Hematopoietic multipotent progenitor cell treated with erythropoietin and hydrocortisone succinate and interleukin-3 and kit ligand, for 8 days (in vitro differentiated cells): ENCODE data around the gene NKAIN1.
"Not testable (repeated sequence)": the region's sequence is repeated elsewhere in the genome, so short reads cannot be mapped to it uniquely, and the experiment has no call there.

ENCODE experiments used
- DNase-seq: peaks from one replicate; pipeline ENCODE4 v3.0.0-alpha.2; 2015

NKAIN1 gene

DNA sequence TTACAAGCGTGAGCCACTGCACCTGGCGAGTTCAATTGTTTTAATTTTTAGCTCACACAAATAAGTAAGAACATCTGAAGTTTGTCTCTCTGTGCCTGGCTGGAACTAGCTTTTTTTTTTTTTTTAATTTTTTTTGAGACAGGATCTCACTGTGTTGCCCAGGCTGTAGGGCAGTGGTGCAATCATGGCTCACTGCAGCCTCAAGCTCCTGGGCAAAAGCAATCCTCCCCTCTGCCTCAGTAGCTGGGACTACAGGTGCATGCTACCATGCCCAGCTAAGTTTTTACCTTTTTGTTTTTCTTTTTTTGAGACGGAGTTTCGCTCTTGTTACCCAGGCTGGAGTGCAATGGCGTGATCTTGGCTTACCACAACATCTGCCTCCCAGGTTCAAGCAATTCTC, 7.9 kb downstream of the NKAIN1 start:
- no peak for DNase-seq

DNA sequence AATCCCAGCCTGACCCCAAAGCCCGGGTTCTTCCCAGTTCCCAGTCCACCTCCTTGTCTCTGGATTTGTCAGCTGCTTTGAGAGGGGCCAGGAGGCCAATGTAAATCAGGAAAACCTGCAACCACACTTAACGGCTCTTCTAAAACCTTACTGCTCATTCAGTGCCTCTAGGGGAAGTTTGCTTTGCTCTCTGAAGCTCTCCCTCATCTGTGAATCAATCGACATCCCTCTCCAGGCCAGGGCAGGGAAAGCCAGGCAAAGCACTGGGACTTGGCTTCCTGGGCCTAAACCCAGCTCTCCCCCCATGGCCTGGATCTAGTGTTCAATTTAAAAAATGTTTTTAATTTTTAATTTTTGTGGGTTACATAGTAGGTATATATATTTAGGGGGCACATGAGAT, 9.3 kb downstream of the NKAIN1 start:
- no peak for DNase-seq

DNA sequence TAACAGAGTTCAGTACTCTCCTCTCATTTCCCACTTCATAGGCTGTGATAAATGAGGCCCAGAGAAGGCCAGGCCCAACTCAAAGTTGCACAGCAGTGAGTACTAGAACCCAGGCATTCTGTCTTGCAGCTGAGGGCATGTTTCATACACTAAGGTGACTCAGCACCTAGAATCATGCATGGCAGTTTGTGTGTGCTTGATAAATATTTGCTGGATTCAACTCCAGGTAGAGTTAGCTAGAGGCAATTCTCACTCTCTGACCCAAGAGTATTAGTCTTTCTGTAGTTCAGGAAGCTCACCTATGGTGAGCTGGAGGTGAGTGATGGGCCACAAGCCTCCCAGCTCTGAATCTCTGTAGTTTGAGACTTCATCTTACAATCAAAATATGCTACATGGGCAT, 10.7 kb downstream of the NKAIN1 start:
- DNase-seq = no peak

DNA sequence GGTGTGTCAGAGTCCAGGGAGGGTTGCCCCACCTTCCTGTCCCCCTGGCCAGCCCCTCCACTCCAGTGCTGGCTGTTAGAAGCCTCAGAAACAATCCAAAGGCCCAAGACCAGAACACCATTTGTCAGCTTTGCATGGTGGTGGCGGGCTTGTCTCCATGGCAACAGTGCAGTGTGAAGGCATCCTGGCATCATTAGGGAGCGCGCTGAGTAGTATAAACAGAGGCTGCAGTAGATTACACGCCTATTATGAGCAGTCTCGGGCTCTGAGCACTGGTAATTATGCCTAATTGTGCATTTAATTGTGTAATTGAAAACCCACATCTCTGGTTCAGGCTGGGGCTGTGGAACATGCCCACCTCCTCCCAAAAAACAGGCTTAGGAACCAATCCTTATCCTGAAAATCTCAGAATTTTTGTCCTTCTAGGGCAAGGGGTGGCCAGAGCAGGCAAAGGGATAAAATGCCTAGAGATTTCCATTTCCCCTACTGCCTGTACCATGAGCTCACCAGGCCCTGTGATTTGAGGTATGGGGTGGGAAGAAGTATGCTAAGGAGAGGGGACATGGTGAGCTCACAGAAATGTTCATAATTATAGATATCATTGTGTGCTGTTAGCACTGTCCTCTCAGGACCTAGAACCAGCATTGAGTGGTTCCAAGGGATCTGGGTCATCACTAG, 11.7 kb downstream of the NKAIN1 start:
- DNase-seq = no peak

DNA sequence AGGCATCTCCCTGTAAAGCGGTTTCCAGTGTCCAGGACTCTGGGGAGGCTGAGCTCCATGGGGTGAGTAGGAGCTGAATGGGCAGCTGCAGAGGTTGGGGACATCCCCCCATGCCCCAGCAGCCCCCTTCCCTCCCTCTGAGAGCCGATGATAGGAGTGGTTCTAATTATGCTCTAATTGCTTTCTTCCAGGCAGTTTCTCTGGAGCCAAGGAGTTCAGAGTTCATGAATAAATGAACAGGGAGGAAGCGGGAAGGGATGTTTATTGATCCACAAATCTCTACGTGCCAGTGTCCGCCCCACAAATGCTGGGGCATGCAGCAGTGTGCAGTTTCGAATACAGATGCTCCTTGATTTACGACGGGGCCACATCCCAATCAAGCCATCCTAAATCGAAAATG, 15.6 kb downstream of the NKAIN1 start:
- DNase-seq = no peak

DNA sequence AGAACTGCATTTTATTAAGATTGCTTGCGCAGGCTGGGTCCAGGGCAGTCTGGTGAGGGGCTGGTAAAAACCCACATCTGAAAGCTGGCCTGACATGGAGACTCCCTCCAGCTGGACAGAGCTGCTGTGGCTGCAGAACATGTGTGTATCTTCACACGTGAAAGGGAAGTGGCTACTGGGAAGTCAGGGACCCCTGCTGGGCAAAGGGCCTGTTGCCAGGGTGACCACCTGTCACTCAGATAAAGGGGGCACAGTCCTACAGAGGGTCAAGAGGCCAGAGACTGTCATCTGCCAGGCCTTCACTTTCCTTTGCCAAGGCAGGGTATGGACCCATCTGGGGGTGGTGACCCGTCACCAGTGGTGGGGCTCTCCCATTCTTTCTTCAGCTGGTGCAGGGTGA, 17.5 kb downstream of the NKAIN1 start:
- no peak for DNase-seq

DNA sequence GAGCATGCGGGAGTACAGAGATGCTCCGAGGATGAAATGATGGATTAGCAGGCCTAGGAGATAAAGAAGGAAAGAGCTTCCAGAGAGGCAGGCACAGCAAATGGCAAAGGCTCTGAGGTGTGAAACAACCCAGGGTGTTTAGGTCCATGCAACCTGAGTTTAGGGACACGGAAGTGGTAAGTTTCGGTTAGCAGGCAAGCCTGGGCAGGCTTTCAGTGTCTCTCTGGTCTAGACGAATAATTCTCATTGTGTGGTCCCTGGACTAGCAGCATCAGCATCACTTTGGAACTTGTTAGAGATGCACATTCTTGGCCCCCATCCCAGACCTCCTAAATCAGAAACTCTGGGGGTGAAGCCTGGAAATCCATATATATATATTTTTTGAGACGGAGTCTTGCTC, 18.6 kb downstream of the NKAIN1 start:
- no peak for DNase-seq

DNA sequence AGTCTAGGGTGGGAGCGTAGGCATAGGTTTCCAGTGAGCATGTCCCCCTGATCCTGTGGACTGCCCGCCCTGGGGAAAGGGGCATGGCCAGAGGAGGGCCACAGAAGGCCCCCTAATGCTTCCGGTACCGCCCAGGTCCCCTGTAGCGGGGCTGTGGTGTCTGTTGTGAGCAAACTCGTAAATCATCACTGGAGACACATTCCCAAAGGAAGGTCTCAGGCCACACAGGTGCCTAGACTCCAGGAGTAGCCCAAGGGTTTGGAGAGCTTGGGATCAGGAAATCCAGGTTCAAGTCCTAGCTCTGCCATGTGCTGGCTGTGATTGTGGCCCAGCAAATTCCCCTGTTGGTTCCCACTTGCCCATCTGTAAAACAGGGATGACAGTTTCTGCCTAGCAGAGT, 20.2 kb downstream of the NKAIN1 start:
- DNase-seq = no peak

DNA sequence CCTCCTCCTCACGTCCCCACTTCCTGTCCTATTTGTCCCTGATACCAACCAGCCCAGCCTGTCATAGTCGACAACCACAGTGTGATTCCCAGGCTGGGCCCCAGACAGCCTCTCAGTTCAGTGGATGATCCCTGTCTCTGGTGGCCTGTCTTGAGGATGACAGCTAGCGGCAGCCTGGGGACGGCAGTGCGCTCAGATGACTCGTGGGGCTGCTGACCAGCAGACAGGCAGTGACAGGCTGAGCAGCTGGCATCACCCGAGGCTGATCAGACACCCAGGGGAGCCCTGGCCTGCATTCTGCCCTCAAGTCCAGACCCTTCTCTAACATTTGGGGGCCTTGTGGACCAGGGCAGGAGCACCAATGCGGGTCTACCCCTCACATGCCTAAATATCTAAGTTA, 21.0 kb downstream of the NKAIN1 start:
- DNase-seq = no peak

DNA sequence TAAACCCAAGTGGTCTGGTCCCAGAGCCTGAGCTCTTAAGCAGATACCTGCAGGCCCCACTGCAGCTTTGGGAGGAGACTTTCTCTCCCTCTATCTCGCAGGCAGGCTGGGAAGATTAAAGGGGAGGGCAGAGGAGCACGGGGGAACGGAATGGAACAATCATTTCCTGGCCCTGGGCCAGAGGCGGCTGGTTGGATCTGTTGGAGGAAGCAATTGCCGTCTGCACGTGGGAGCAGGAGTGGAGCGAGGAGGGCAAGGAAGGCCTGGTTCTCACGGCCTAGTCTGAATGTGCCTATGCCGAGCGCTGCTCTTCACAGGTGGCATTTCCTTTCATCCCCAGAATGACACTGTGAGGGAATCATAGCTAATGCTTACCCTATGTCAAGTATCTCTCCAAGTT, 23.7 kb downstream of the NKAIN1 start:
- DNase-seq = peak; percentile 13

DNA sequence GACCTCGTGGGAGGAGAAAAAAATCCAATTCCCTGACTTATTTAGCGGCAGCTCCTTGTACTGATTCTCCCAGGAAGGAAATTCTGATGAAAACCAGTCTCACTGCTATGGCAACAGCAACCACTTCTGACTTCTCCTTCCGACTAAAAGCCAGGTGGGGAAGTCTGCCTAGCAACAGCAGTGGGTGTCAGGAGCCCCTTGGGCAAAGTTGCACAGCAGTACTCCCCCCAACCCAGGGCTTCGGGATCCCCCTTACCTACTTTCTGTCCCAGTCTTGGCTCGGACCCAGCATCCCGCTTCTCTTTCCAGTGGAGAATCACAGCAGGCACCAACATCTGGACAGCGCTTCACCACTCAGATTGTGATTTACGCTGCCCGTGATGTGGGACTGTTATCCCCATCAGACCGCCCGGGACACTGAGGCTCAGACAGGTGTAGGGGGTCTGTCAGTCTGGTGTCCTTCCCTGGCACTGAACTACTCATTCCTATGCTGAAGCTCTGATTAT, 24.6 kb downstream of the NKAIN1 start:
- no peak for DNase-seq

DNA sequence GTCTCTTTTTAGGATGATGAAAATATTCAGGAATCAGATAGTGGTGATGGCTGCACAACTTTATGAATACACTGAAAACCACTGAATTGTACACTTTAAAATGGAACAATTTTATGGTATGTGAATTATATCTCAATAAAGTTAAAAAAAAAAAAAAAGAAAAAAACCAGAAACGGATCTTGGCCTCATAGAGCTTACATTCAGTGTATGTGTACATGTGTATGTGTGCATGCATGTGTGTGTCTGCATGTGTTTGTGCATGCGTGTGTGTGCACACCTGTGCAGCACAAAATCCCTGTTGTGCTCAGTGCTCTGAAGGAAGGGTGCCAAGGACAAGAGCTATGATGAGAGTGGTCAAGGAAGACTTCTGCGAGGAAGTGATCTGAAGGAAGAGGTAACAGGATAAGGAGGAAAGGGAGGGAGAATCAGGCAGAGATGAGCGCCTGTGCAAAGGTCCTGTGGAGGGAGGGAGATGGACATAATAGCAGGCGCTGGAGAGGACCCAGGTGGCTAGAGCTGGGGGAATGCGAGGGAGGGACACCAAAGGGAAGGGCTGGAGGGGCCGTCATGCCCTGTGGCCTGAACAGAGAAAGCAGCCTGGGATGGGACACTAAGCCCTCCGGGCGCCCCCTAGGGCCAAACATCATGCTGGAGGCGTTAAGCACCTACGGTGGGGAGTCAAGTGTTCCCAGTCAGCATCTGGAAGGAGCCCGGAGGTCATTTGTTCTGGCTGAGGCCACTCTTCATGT, 25.2 kb downstream of the NKAIN1 start:
- peak; percentile 10 for DNase-seq

DNA sequence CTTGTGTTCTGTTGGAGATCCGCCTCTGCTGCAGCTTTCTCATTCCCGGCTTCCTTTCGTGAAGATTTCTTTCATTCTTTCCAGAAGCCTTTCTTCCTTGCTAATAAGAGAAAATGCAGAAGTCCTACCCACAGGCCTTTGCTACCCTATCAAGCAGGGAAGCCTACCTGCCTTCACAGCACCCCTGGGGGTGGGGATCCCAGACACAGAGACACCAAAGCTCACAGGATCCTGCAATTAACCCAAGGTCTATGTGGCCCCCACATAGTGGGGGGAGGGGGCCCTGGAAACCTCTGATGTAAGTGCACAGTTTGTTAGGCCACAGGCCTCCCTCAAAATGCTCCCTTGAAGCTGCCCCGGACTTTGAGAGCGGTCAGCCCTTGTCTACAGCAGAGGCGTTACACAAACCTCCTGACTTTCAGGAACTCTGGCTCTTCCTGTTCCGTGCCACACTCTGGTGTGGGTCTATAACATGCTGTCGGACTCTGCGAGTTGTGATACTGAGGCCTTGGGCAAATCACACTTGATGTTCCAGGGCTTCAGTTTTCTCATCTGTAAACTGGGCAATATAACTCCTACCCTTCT, 31.2 kb downstream of the NKAIN1 start:
- DNase-seq = no peak

DNA sequence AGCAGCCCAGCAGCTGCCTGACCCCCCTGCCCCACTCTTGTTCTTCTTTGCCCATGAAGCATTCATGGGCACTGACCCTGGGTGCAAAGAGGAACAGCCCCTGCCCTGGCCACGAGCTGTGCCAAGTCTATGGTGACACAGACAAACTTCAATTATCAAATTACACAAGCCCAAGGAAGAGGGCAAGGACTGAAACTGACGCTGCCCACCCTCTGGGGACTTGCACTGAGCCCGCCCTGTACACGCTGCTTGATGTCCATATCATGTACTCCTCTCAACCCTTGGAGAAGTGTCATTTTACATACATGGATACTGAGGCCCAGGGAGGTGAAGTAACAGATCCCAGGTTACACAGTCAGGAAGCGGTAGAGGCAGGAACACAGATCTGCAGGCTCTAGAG, 32.1 kb downstream of the NKAIN1 start:
- DNase-seq = no peak

DNA sequence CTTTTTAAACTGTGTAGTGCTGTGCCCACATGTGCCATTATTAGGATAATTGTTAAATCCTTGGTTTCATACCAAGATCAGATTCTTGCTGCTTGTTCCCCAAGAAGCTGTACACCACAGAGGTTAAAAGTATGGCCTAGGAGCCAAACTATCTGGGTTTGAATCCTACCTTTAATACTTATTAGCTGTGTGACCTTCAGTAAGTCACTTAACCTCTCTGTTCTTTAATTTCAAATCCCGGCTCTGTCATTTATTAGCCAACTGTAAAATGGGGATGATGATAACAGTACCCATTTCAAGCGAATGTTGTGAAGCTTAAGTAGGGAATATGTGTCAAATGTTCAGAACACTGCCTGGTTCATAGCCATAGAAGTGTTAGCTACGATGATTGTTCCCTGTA, 32.6 kb downstream of the NKAIN1 start:
- no peak for DNase-seq

DNA sequence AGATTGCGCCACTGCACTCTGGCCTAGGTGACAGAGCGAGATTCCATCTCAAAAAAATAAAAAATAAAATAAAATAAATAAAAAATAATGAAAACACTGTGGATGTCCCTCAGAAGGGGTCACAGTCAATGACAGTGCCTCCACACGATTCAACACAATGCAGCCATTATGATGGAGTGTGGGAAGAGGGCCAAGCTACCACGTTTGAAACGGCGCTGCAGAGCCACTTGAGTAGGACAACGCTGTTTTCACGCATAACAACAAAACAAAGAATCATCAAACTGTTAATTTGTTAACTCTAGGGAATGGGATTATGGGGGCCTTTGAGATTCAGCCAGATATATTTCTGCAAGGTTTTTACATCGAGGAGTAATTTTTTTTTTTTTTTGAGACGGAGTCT, 36.5 kb downstream of the NKAIN1 start:
- no peak for DNase-seq

DNA sequence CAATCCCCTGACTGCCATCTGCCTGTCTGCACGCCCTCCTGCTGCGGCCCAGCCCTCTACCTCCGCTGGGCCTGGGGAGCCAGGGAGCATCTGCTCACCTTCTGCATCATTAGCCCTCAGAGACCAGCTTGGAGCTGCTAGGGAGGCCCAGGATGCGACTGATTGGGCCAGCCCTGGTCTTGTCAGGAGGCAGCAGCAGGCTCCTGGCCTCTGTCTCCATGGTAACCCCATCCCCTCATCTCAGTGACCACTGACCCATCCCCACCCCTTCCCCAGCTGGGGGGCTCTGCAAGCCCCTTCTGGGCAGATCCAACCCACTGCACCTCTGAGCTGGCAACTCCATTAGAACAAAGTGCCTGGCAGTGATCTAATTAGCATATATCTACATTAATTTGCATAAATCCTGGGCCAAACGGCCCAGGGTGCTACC, 37.7 kb downstream of the NKAIN1 start:
- no peak for DNase-seq

DNA sequence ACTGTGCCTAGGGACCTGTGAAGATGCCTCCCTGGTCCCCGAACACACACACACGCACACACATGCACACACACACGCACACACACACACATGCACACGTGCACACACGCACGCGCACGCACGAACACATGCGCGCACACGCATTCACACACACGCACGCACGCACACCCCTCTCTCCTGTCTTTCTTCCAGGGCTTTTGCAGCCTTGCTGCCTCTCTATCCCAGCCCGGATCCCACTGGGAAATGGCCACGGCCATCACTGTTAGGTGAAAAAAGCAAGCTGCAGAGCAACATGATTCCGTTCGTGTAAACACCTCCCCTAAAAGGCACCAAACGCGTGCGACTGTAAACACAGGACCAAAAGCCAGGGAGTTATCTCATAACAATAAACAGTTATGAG, 39.7 kb downstream of the NKAIN1 start:
- no peak for DNase-seq

DNA sequence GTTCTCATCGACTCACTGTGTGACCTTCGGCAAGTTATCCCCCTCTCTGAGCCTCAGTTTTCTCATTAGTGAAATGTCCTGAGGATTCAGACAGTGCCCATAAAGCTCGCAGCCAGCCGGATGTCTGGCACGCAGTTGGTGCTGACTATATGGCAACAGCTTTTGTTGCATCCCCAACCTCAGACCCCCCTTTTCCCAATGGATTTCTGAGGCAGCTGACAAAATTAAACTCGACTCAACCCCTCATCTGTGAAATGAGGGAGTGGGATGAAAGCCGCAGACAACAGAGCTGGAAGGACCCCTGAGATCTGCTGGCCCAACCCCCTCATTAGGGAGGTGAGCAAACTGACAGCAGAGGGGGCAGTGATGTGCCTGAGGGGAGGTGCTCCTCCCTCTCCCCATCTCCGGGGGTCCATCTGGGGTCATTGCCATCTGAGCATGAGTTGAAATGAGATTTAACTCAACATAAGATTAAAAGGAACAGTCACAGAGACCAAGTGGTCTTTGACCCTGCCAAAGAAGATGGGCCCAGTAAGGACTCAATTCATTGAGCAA, 40.4 kb downstream of the NKAIN1 start:
- DNase-seq = no peak

DNA sequence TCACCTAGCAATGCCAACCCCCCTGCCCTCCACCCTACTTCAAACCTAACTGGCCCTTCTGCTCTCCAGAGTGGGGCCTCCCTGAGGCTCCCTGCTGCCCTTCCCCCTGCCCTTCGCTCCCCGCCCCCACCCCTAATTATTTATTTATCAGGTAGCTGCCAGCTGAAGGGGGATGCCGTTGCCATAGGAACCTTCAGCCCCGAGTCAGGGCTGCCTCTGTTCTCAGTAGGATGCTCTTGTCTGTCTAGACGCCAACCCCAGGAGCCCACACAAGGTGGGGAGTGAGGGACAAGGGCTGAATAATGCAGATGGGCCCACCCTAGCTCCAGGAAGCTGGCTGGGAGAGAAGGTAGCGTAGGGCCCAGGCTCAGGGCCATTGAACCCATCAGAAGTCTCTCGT, 41.1 kb downstream of the NKAIN1 start:
- DNase-seq = no peak

DNA sequence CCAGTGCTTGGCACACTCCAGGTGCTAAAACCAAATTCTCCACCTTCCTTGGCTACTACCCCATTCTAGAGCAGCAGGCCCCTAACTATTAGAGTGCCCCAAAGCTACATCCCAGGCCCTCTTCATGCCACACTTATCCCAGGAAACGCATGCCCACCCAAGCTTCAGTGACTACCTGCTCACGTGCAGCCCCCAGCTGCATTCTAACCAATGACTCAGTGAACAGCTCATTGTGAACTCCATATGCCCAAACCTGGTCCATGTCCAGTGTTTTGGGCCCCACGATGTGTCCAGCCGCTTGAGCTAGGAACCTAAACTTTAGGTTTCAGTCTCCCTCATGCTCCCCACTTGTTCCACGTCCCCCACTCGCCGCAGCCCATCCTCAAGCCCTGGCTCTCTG, 41.5 kb downstream of the NKAIN1 start:
- DNase-seq = no peak

DNA sequence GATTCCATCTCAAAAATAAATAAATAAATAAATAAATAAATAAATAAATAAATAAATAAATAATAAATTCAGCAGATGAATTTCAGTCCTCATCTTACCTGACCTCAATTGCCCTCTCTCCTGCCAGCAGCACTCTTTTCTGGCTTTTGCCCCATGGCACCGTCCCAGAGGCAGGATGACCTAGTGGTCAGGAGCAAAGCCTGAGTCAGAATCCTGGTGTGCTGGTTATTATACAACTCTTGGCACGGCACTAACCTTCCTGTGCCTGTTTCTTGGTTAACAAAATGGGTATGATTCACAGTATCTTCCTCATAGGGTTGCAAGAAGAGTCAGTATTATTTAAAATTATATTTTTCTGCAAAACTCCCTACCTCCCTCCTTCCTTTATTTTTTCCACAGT, 43.0 kb downstream of the NKAIN1 start:
- DNase-seq = no peak

DNA sequence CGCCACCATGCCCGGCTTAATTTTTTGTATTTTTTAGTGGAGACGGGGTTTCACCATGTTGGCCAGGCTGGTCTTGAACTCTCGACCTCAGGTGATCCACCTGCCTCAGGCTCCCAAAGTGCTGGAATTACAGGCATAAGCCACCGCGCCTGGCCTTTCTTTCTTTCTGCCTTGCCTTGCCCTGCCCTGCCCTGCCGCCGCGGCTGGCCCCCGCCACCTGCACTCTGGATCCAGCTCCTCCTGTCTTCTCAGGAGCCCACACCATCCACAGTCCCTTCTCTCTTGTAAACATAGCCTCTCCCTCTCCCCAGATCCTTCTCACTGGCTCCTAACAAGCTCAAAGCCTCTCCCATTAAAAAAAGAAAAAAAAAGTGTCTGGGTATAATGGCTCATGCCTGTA, 44.4 kb downstream of the NKAIN1 start:
- DNase-seq = not testable (repeated sequence)

DNA sequence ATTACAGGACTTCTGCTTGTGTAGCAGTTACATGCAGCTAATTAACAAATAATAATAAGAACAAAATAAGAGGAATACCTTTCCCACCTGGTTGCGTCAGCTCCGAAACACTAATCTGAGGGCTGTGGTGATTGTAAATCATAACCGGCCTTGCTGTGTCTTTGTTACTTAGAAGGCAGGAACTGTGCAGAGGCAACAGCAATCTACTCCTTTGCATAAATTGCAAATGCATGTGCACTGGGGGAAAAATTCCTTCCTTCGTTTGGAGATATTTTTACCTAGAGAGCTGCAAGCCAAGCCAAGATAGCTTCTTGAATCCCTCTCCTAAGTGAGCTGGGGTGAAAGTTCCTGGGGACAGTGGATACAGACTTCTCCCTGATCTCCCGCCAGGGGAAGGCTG, 46.0 kb downstream of the NKAIN1 start:
- no peak for DNase-seq
